ENCODE data around the gene CD274.
A peak's percentile ranks its signal among the peaks of the same experiment; 100 is the strongest.

Gene CD274

DNA sequence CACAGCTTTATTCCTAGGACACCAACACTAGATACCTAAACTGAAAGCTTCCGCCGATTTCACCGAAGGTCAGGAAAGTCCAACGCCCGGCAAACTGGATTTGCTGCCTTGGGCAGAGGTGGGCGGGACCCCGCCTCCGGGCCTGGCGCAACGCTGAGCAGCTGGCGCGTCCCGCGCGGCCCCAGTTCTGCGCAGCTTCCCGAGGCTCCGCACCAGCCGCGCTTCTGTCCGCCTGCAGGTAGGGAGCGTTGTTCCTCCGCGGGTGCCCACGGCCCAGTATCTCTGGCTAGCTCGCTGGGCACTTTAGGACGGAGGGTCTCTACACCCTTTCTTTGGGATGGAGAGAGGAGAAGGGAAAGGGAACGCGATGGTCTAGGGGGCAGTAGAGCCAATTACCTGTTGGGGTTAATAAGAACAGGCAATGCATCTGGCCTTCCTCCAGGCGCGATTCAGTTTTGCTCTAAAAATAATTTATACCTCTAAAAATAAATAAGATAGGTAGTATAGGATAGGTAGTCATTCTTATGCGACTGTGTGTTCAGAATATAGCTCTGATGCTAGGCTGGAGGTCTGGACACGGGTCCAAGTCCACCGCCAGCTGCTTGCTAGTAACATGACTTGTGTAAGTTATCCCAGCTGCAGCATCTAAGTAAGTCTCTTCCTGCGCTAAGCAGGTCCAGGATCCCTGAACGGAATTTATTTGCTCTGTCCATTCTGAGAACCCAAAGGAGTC, at the start of gene CD274:
CD274 (plus strand) TSS at position 184 of the 733 bp plus-strand sequence. CDS start 5,572 bp downstream, outside the sequence.
- peaks cover 20% of the 10 kb centered on the region for H3K4me1 ChIP-seq (ENCODE audit: control insufficient read depth, insufficient read depth, low read length)
- peak within 1 kb of the TSS; percentile 93 for H3K4me3 ChIP-seq (ENCODE audit: low read length)
- no peaks in the 10 kb centered on the region for H3K36me3 ChIP-seq (ENCODE audit: control insufficient read depth, insufficient read depth, low read length, severe bottlenecking)
- no peaks in the 10 kb centered on the region for H3K9me3 ChIP-seq (ENCODE audit: control insufficient read depth, low read length)
- H3K9ac ChIP-seq (ENCODE audit: low read length), result peak within 1 kb of the TSS; percentile 83
- DNase-seq (ENCODE audit: low read depth), result peak; percentile 93
- no peaks in the 10 kb centered on the region for H3K27me3 ChIP-seq (replicated peaks; ENCODE audit: control insufficient read depth, insufficient read depth, low read length)

DNA sequence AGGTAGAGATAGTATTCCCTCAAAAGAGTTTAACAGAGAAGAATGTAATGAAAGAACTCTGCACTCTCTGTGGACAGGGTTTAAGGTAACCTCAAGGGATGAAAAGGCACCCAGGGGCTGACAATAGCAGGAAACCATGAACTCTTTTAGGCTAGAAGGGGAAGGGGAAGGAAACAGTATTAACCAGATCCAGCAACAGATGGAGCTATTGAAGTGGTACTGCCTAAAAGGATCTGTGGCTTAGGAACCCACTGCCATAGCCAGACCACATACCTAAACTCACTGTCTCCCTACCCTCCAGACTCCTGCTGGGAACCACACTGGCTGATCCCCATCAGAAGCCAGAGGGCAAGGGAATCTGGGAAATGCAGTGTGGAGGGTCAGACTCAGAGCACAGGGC, 48.1 kb upstream of the CD274 start:
- no peak for DNase-seq (ENCODE audit: low read depth)

DNA sequence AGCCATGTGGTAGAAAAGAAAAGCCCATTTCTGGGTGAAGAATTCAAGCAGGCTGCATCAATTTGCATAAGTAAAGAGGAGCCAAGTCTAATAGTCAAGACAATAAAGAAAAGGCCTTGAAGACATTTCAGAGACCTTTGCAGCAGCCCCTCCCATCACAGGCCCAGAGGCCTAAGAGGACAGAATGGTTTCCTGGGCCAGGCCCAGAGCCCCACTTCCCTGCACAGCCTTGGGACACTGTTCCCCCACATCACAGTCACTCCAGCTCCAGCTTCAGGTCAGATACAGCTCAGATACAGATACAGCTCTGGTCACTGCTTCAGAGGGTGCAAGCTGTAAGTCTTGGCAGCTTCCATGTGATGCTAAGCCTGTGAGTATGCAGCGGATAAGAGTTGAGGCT, 41.7 kb upstream of the CD274 start:
- no peak for DNase-seq (ENCODE audit: low read depth)
- peaks cover 4% of the 10 kb centered on the region for H3K36me3 ChIP-seq (ENCODE audit: control insufficient read depth, insufficient read depth, low read length, severe bottlenecking)
- peaks cover 11% of the 10 kb centered on the region for H3K9me3 ChIP-seq (ENCODE audit: control insufficient read depth, low read length)
- H3K4me3 ChIP-seq (ENCODE audit: low read length), result no peak overlapping the region
- H3K27me3 ChIP-seq (replicated peaks; ENCODE audit: control insufficient read depth, insufficient read depth, low read length), result no peaks in the 10 kb centered on the region
- H3K9ac ChIP-seq (ENCODE audit: low read length), result no peak overlapping the region
- no peaks in the 10 kb centered on the region for H3K4me1 ChIP-seq (ENCODE audit: control insufficient read depth, insufficient read depth, low read length)

More for the DNA sequence above, 48.1 kb upstream of the CD274 start:
- H3K36me3 ChIP-seq (ENCODE audit: control insufficient read depth, insufficient read depth, low read length, severe bottlenecking), result no peaks in the 10 kb centered on the region
- H3K9me3 ChIP-seq (ENCODE audit: control insufficient read depth, low read length), result no peaks in the 10 kb centered on the region
- no peaks in the 10 kb centered on the region for H3K4me1 ChIP-seq (ENCODE audit: control insufficient read depth, insufficient read depth, low read length)
- no peak overlapping the region for H3K9ac ChIP-seq (ENCODE audit: low read length)
- no peak overlapping the region for H3K4me3 ChIP-seq (ENCODE audit: low read length)
- no peaks in the 10 kb centered on the region for H3K27me3 ChIP-seq (replicated peaks; ENCODE audit: control insufficient read depth, insufficient read depth, low read length)

DNA sequence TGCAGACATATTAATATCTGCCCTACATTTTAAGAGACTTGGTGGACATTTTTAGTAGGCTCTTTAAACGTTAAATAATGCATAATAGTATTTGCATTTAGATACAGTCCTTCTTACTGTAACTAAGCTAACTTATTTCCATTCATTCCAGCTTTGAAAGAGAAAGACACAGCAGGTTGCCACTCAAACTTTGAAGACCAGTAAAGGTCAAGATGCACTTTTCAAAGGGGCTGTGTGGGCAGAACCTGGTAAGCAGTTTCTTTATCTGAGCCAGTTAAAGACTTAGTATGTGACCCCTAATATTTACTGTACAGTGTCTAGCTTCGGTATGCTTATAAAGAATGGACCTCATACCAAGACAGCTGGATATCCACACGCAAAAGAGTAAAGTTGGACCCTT, 33.4 kb upstream of the CD274 start:
- no peak for DNase-seq (ENCODE audit: low read depth)
- Histone ChIP-seq H3K36me3 (ENCODE audit: control insufficient read depth, insufficient read depth, low read length, severe bottlenecking) (no peaks in the 10 kb centered on the region), H3K27me3 (replicated peaks; ENCODE audit: control insufficient read depth, insufficient read depth, low read length) (no peaks in the 10 kb centered on the region), H3K4me3 (ENCODE audit: low read length) (no peak overlapping the region), H3K4me1 (ENCODE audit: control insufficient read depth, insufficient read depth, low read length) (no peaks in the 10 kb centered on the region), H3K9ac (ENCODE audit: low read length) (no peak overlapping the region), H3K9me3 (ENCODE audit: control insufficient read depth, low read length) (no peaks in the 10 kb centered on the region)

DNA sequence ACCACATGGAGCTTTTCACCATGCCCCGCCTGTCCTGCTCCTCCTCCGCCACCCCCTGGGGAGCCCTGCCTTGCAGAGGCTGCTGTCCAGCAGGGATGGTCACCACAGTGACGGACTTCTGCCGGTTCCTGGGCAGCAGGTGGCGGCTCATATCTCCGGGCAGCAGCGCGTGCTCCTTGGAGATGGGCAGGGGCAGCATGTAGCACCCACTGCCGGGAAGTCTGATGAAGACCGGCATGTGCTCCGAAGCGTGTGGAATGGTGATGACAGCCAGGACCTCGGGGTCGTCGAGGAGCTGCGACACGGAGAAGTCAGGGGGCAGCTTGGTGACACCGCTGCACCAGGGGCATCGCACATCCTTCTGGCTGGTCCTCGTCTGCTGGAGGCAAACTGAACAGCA, 31.9 kb upstream of the CD274 start:
- no peak for DNase-seq (ENCODE audit: low read depth)
- no peaks in the 10 kb centered on the region for H3K27me3 ChIP-seq (replicated peaks; ENCODE audit: control insufficient read depth, insufficient read depth, low read length)

DNA sequence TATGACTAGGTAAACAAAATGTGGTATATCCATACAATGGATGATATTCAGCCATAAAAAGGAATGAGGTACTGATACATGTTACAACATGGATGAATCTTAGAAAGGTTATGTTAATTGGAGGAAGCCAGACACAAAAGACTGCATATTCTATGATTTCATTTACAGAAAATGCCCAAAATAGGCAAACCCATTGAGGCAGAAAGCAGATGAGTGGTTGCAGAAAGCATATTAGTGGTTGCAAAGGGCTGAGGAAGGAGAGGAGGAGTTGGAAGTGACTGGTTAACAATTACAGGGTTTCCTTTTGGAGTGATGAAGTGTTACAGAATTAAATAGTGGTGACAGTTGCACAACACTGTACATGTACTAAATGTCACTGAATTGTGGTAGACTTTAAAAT, 30.4 kb upstream of the CD274 start:
- Histone ChIP-seq H3K36me3 (ENCODE audit: control insufficient read depth, insufficient read depth, low read length, severe bottlenecking) (no peaks in the 10 kb centered on the region), H3K9me3 (ENCODE audit: control insufficient read depth, low read length) (no peaks in the 10 kb centered on the region), H3K4me1 (ENCODE audit: control insufficient read depth, insufficient read depth, low read length) (no peaks in the 10 kb centered on the region), H3K27me3 (replicated peaks; ENCODE audit: control insufficient read depth, insufficient read depth, low read length) (no peaks in the 10 kb centered on the region), H3K9ac (ENCODE audit: low read length) (no peak overlapping the region), H3K4me3 (ENCODE audit: low read length) (no peak overlapping the region)
- no peak for DNase-seq (ENCODE audit: low read depth)

More for the DNA sequence above, 31.9 kb upstream of the CD274 start:
- Histone ChIP-seq H3K9me3 (ENCODE audit: control insufficient read depth, low read length) (no peaks in the 10 kb centered on the region), H3K36me3 (ENCODE audit: control insufficient read depth, insufficient read depth, low read length, severe bottlenecking) (no peaks in the 10 kb centered on the region), H3K9ac (ENCODE audit: low read length) (no peak overlapping the region), H3K4me1 (ENCODE audit: control insufficient read depth, insufficient read depth, low read length) (no peaks in the 10 kb centered on the region), H3K4me3 (ENCODE audit: low read length) (no peak overlapping the region)

DNA sequence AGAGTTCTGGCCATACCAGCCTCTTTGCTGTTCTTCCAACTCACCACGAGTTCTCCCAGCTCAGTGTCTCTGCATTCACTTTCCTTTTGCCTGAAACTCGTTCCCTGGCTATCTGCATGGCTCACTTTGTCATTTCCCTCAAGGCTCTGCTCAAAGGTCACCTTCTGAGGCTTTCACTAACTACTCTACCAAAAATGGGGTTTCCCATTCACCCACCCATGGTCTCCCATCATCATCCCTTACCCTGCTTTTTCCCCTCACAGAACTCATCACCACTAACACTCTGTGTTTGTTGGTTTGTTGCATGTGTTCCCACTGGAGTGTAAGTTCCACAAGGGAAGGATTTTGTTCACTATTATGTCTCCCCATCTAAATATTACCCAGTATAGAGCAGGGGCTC, 29.2 kb upstream of the CD274 start:
- Histone ChIP-seq H3K27me3 (replicated peaks; ENCODE audit: control insufficient read depth, insufficient read depth, low read length) (no peaks in the 10 kb centered on the region), H3K36me3 (ENCODE audit: control insufficient read depth, insufficient read depth, low read length, severe bottlenecking) (no peaks in the 10 kb centered on the region), H3K4me1 (ENCODE audit: control insufficient read depth, insufficient read depth, low read length) (no peaks in the 10 kb centered on the region), H3K9me3 (ENCODE audit: control insufficient read depth, low read length) (no peaks in the 10 kb centered on the region), H3K9ac (ENCODE audit: low read length) (no peak overlapping the region), H3K4me3 (ENCODE audit: low read length) (no peak overlapping the region)
- no peak for DNase-seq (ENCODE audit: low read depth)

DNA sequence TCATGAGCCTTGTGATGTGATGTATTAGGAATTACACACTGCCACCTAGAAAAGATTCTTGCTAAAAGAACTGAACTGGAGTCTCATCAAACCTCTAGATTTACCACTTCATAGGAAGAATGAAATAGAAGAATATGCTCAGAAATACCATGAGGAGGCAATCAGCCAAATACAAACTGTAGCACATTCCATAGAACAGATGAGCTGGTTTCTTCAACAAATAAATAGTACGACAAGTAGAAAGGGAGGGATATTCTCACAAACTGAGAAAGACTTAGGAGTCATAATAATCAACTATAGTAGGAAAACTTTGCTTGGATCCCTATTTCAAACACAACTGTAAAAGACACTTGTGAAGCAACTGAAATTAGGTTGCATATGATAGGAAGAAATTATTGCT, 28.1 kb upstream of the CD274 start:
- Histone ChIP-seq H3K4me3 (ENCODE audit: low read length) (no peak overlapping the region), H3K27me3 (replicated peaks; ENCODE audit: control insufficient read depth, insufficient read depth, low read length) (no peaks in the 10 kb centered on the region), H3K9me3 (ENCODE audit: control insufficient read depth, low read length) (no peaks in the 10 kb centered on the region), H3K36me3 (ENCODE audit: control insufficient read depth, insufficient read depth, low read length, severe bottlenecking) (no peaks in the 10 kb centered on the region), H3K4me1 (ENCODE audit: control insufficient read depth, insufficient read depth, low read length) (no peaks in the 10 kb centered on the region), H3K9ac (ENCODE audit: low read length) (no peak overlapping the region)
- DNase-seq (ENCODE audit: low read depth), result no peak

DNA sequence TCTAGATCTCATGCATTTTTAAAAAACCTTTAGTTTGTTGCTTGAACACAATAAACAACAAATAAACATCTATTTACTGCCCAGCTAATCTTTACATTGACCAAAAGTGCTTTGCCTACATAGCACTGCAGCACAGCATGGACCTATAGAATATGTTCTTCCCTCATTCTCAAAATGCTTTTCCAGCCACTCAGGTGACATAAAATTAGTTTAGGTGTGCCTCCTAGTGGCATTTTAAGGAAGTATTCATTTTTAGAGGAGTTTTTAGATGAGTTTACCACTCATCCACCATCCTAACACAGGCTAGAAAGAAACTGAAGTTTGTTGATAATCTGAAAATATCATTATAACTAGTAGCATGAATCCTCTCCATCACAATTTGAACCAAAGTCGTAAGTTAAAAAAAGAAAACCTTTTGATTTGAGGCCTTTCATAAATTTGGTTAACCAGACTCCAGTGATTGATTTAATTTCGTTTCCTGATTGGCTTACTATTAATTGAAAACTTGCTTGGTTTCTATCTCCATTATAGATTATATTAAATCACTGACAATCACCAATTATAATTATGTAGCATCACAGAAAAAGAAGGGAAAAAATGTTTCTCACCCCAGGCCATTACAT, 25.2 kb upstream of the CD274 start:
- Histone ChIP-seq H3K9ac (ENCODE audit: low read length) (no peak overlapping the region), H3K27me3 (replicated peaks; ENCODE audit: control insufficient read depth, insufficient read depth, low read length) (no peaks in the 10 kb centered on the region), H3K9me3 (ENCODE audit: control insufficient read depth, low read length) (no peaks in the 10 kb centered on the region), H3K36me3 (ENCODE audit: control insufficient read depth, insufficient read depth, low read length, severe bottlenecking) (no peaks in the 10 kb centered on the region), H3K4me3 (ENCODE audit: low read length) (no peak overlapping the region), H3K4me1 (ENCODE audit: control insufficient read depth, insufficient read depth, low read length) (no peaks in the 10 kb centered on the region)
- DNase-seq (ENCODE audit: low read depth), result peak; percentile 4

DNA sequence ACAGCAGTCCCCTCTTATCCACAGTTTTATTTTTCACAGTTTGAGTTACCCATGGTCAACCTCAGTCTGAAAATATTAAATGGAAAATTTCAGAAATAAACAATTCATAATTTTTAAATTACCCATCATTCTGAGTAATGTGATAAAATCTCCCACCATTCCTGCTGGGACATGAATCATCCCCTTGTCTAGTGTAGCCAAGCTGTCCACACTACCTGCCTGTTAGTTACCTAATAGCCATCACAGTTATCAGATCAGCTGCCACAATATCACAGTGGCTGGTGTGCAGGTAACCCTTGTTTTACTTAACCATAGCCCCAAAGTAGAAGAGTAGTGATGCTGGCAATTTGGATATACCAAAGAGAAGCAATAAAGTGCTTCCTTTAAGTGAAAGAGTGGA, 23.3 kb upstream of the CD274 start:
- Histone ChIP-seq H3K9ac (ENCODE audit: low read length) (no peak overlapping the region), H3K4me3 (ENCODE audit: low read length) (no peak overlapping the region), H3K36me3 (ENCODE audit: control insufficient read depth, insufficient read depth, low read length, severe bottlenecking) (no peaks in the 10 kb centered on the region), H3K27me3 (replicated peaks; ENCODE audit: control insufficient read depth, insufficient read depth, low read length) (no peaks in the 10 kb centered on the region), H3K4me1 (ENCODE audit: control insufficient read depth, insufficient read depth, low read length) (no peaks in the 10 kb centered on the region), H3K9me3 (ENCODE audit: control insufficient read depth, low read length) (no peaks in the 10 kb centered on the region)
- DNase-seq (ENCODE audit: low read depth), result no peak

DNA sequence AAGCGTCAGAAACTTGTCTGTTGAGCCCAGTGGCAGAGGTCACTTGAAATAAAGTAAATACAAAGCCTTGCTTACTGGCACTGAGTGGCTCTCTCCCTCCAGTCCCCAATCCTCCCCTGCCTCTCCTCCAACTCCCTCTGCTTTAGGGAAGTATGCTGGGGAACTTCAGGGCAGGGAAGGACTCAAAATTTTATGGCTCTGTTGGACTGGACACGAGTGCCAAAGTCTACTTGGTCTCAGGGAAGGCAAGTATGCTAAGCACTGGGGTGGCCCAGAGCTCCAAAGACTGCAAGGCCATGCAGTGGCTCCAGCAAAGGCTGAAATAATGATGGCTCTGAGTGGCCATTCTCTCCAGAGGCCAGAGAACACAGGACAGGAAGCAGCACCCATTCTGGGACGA, 22.2 kb upstream of the CD274 start:
- Histone ChIP-seq H3K9ac (ENCODE audit: low read length) (no peak overlapping the region), H3K4me3 (ENCODE audit: low read length) (no peak overlapping the region), H3K36me3 (ENCODE audit: control insufficient read depth, insufficient read depth, low read length, severe bottlenecking) (no peaks in the 10 kb centered on the region), H3K9me3 (ENCODE audit: control insufficient read depth, low read length) (no peaks in the 10 kb centered on the region), H3K27me3 (replicated peaks; ENCODE audit: control insufficient read depth, insufficient read depth, low read length) (no peaks in the 10 kb centered on the region), H3K4me1 (ENCODE audit: control insufficient read depth, insufficient read depth, low read length) (no peaks in the 10 kb centered on the region)
- DNase-seq (ENCODE audit: low read depth), result no peak

Measured in adipocyte (in vitro differentiated cells).